HT-29 (cell line): Measurements from ENCODE around the gene TMEM115. TPM values are rescaled to one million over a fixed set of nuclear protein-coding genes. Genes with fewer than 3 reads are reported as not detected.

Experiments
- DNase-seq: peaks from one replicate; pipeline ENCODE4 v3.0.0-alpha.2; 2015; ENCODE audit warnings: low spot score
- total RNA-seq: library from RNA; depleted of rRNA; stranded (reverse); fragments of >200 nt; shearing (Covaris generic); gene quantifications from 2 replicates; pipeline ENCODE4 v1.2.3, GENCODE V29; 2014

The TMEM115 gene
- total RNA-seq, 1 experiment from 2014 or later = 36.2 TPM

GRCh38 chr3:50334339-50335075, 24.8 kb downstream of the TMEM115 start:
- no peak for DNase-seq

GRCh38 chr3:50333744-50334328, 25.5 kb downstream of the TMEM115 start:
- no peak for DNase-seq

- DNase-seq = no peak
Measured at GRCh38 chr3:50331364-50331907, 27.9 kb downstream of the TMEM115 start.

GRCh38 chr3:50330330-50330729, 29.0 kb downstream of the TMEM115 start:
- DNase-seq = no peak

GRCh38 chr3:50327943-50328691, 31.2 kb downstream of the TMEM115 start, which contains the start of gene TUSC2:
TSS of gene TUSC2 (minus strand) at chr3:50328223. CDS start at chr3:50328099, 124 bp downstream.
- peak; percentile 92 for DNase-seq

GRCh38 chr3:50327129-50327528, 32.2 kb downstream of the TMEM115 start:
- DNase-seq = no peak

- no peak for DNase-seq
Measured at GRCh38 chr3:50326182-50326541, 33.2 kb downstream of the TMEM115 start.

GRCh38 chr3:50325497-50326181, 33.7 kb downstream of the TMEM115 start:
- no peak for DNase-seq

GRCh38 chr3:50325113-50325480, 34.2 kb downstream of the TMEM115 start:
- DNase-seq = no peak

- peak; percentile 63 for DNase-seq
Measured at GRCh38 chr3:50324351-50325112, 34.8 kb downstream of the TMEM115 start.

GRCh38 chr3:50323614-50324199, 35.6 kb downstream of the TMEM115 start:
- no peak for DNase-seq

GRCh38 chr3:50323092-50323600, 36.2 kb downstream of the TMEM115 start:
- DNase-seq = no peak

- peak; percentile 36 for DNase-seq
Measured at GRCh38 chr3:50322386-50323091, 36.8 kb downstream of the TMEM115 start, which contains the start of gene HYAL2. TSS of gene HYAL2 (minus strand) at chr3:50322745. CDS start at chr3:50320489, 2,256 bp downstream.

- no peak for DNase-seq
Measured at GRCh38 chr3:50322115-50322385, 37.3 kb downstream of the TMEM115 start.

GRCh38 chr3:50321336-50322114, 37.8 kb downstream of the TMEM115 start:
- DNase-seq = peak; percentile 83

GRCh38 chr3:50320853-50321335, 38.4 kb downstream of the TMEM115 start:
- peak; percentile 52 for DNase-seq

- no peak for DNase-seq
Measured at GRCh38 chr3:50319894-50320625, 39.3 kb downstream of the TMEM115 start.
